K562 (cell line): ENCODE results near the gene FKBP2. TPM values are rescaled to one million over a fixed set of nuclear protein-coding genes. Genes with fewer than 3 reads are reported as not detected.

ENCODE experiments used
- ARNT ChIP-seq, 2 experiments: fragments of 450-650 bp; IDR thresholded peaks; 2 replicates each; pipeline ENCODE4 v1.6.1; 2016; ENCODE audit warnings: mild to moderate bottlenecking in 1 of 2
- CCAR2 ChIP-seq: fragments of 200-400 bp; formaldehyde crosslinking; IDR thresholded peaks from 2 replicates; pipeline ENCODE4 v1.6.1; 2017; ENCODE audit warnings: mild to moderate bottlenecking, low read depth, low read length
- CEBPB ChIP-seq: fragments of 450-650 bp; IDR thresholded peaks from 2 replicates; pipeline ENCODE4 v1.6.1; 2016; ENCODE audit warnings: missing genetic modification characterization, missing compliant biosample characterization
- EGR1 ChIP-seq: fragments of 450-650 bp; conservative IDR thresholded peaks from 2 replicates; pipeline ENCODE4 v1.6.1; 2017; ENCODE audit warnings: mild to moderate bottlenecking
- ERF ChIP-seq: fragments of 450-650 bp; formaldehyde crosslinking; IDR thresholded peaks from 2 replicates; pipeline ENCODE4 v1.4.0; 2020; ENCODE audit warnings: mild to moderate bottlenecking, mixed read lengths
- KAT7 ChIP-seq: sonication (generic); formaldehyde crosslinking; IDR thresholded peaks from 2 replicates; pipeline ENCODE4 v1.8.0; 2022; ENCODE audit warnings: missing genetic modification reagents, mild to moderate bottlenecking, borderline replicate concordance
- NR2C1 ChIP-seq, 2 experiments: fragments of 450-650 bp; IDR thresholded peaks; 2 replicates each; pipeline ENCODE4 v1.6.1; 2017; ENCODE audit warnings: mild to moderate bottlenecking in 2 of 2, antibody characterized with exemption in 1 of 2, inconsistent platforms in 1 of 2, missing compliant biosample characterization in 1 of 2, missing genetic modification characterization in 1 of 2
- ZC3H4 ChIP-seq: sonication (generic); formaldehyde crosslinking; IDR thresholded peaks from 2 replicates; pipeline ENCODE4 v1.9.0; 2021; ENCODE audit warnings: missing genetic modification reagents, borderline replicate concordance
- ZNF133 ChIP-seq: fragments of 250-450 bp; sonication (Bioruptor Pico); IDR thresholded peaks from 2 replicates; pipeline ENCODE4 v1.4.0; 2020; ENCODE audit warnings: mild to moderate bottlenecking
- ZNF583 ChIP-seq: fragments of 250-450 bp; sonication (Bioruptor Pico); IDR thresholded peaks from 2 replicates; pipeline ENCODE4 v1.4.0; 2020
- ZNF584 ChIP-seq: fragments of 200-800 bp; sonication (Bioruptor generic); IDR thresholded peaks from 2 replicates; pipeline ENCODE4 v1.6.1; 2016; ENCODE audit warnings: low read depth, mild to moderate bottlenecking, missing genetic modification characterization, missing compliant biosample characterization
- ZNF699 ChIP-seq: fragments of 250-450 bp; sonication (Bioruptor Pico); IDR thresholded peaks from 2 replicates; pipeline ENCODE4 v1.8.0; 2021; ENCODE audit warnings: mild to moderate bottlenecking, moderate library complexity; ENCODE audit not compliant: insufficient replicate concordance
- polyA plus RNA-seq, 8 experiments: library from polyadenylated mRNA; depleted of rRNA in 4 of 8; stranded (reverse) in 5 of 8; unstranded in 3 of 8; fragments of >200 nt; fragmentation: Nextera tagmentation in 2 of 8; fragmentation: Illumina TruSeq in 1 of 8; extraction: Ambion mirVana in 2 of 8; extraction: Trizol in 1 of 8; gene quantifications; 2 replicates each; pipeline versions ENCODE4 v1.2.1 to v1.2.3, GENCODE V29; 2011 to 2014; ENCODE audit warnings: inconsistent platforms in 1 of 8, missing spikeins in 1 of 8
- total RNA-seq, 7 experiments: library from RNA; depleted of rRNA in 6 of 7; stranded (reverse); fragments of >200 nt in 6 of 7; fragmentation: Illumina TruSeq in 2 of 7; extraction: Trizol in 2 of 7; gene quantifications; 2 replicates each; pipeline versions ENCODE4 v1.2.1 to v1.2.3, GENCODE V29; 2011 to 2021; ENCODE audit warnings: low replicate concordance in 1 of 7
- TF ChIP-seq, protein P1 (sequence below): fragments of 200-600 bp; sonication (generic); IDR thresholded peaks from one replicate; pipeline ENCODE4 v1.6.1; 2012; ENCODE audit warnings: mild to moderate bottlenecking, low read depth, low read length, inconsistent platforms
- TF ChIP-seq, protein P2 (sequence below): fragments of 250-450 bp; sonication (Bioruptor Pico); IDR thresholded peaks from 2 replicates; pipeline ENCODE4 v1.5.0; 2020; ENCODE audit warnings: mild to moderate bottlenecking, borderline replicate concordance

The FKBP2 gene
- total and polyA plus RNA-seq, 9 of the 15 experiments (the other 6 are each of a cell fraction or from before 2014, with no cell fraction given) = 3.5 to 151 (median 58.1) TPM

DNA sequence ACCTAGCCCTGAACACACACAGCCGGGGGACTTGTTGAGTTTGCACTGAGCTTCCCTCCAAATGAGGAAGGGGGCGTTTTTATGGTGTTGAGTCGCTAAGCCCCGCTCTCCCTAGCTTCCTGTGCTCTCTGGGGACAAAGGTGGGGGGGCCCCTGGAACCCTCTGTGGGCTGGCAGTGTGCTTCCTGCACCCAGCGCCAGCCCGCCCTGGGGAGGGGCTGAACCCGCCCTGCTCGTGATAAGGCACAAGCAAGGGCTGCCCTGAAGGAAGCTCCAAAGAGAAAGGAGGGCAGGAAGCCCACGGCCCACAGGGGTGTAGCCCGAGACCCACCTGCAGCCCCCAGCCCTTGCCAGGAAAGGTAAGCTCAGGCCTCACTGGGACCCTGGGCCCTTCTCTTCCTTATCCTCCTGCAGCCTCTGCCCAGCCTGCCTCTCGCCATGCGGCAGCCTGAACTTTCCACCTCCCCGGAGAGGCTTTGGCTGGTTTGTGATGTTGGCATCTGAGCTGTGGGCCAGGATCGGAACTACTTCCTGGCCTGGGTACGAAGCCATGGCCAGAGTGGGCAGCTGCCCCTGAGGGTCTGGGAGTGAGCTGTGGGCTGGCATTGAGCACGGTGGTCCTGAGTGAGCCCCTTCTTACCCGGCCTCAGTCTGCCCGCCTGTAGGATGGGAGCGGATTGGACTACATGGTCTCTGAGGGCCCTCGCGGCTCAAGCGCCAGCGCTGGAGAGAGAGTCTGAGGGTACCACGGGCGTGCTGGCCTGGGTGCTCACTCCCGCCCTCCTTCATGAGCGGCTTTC is 34.2 kb upstream of the FKBP2 start, which contains the start of gene FERMT3 (continued):
- TF ChIP-seq, protein P1, sequence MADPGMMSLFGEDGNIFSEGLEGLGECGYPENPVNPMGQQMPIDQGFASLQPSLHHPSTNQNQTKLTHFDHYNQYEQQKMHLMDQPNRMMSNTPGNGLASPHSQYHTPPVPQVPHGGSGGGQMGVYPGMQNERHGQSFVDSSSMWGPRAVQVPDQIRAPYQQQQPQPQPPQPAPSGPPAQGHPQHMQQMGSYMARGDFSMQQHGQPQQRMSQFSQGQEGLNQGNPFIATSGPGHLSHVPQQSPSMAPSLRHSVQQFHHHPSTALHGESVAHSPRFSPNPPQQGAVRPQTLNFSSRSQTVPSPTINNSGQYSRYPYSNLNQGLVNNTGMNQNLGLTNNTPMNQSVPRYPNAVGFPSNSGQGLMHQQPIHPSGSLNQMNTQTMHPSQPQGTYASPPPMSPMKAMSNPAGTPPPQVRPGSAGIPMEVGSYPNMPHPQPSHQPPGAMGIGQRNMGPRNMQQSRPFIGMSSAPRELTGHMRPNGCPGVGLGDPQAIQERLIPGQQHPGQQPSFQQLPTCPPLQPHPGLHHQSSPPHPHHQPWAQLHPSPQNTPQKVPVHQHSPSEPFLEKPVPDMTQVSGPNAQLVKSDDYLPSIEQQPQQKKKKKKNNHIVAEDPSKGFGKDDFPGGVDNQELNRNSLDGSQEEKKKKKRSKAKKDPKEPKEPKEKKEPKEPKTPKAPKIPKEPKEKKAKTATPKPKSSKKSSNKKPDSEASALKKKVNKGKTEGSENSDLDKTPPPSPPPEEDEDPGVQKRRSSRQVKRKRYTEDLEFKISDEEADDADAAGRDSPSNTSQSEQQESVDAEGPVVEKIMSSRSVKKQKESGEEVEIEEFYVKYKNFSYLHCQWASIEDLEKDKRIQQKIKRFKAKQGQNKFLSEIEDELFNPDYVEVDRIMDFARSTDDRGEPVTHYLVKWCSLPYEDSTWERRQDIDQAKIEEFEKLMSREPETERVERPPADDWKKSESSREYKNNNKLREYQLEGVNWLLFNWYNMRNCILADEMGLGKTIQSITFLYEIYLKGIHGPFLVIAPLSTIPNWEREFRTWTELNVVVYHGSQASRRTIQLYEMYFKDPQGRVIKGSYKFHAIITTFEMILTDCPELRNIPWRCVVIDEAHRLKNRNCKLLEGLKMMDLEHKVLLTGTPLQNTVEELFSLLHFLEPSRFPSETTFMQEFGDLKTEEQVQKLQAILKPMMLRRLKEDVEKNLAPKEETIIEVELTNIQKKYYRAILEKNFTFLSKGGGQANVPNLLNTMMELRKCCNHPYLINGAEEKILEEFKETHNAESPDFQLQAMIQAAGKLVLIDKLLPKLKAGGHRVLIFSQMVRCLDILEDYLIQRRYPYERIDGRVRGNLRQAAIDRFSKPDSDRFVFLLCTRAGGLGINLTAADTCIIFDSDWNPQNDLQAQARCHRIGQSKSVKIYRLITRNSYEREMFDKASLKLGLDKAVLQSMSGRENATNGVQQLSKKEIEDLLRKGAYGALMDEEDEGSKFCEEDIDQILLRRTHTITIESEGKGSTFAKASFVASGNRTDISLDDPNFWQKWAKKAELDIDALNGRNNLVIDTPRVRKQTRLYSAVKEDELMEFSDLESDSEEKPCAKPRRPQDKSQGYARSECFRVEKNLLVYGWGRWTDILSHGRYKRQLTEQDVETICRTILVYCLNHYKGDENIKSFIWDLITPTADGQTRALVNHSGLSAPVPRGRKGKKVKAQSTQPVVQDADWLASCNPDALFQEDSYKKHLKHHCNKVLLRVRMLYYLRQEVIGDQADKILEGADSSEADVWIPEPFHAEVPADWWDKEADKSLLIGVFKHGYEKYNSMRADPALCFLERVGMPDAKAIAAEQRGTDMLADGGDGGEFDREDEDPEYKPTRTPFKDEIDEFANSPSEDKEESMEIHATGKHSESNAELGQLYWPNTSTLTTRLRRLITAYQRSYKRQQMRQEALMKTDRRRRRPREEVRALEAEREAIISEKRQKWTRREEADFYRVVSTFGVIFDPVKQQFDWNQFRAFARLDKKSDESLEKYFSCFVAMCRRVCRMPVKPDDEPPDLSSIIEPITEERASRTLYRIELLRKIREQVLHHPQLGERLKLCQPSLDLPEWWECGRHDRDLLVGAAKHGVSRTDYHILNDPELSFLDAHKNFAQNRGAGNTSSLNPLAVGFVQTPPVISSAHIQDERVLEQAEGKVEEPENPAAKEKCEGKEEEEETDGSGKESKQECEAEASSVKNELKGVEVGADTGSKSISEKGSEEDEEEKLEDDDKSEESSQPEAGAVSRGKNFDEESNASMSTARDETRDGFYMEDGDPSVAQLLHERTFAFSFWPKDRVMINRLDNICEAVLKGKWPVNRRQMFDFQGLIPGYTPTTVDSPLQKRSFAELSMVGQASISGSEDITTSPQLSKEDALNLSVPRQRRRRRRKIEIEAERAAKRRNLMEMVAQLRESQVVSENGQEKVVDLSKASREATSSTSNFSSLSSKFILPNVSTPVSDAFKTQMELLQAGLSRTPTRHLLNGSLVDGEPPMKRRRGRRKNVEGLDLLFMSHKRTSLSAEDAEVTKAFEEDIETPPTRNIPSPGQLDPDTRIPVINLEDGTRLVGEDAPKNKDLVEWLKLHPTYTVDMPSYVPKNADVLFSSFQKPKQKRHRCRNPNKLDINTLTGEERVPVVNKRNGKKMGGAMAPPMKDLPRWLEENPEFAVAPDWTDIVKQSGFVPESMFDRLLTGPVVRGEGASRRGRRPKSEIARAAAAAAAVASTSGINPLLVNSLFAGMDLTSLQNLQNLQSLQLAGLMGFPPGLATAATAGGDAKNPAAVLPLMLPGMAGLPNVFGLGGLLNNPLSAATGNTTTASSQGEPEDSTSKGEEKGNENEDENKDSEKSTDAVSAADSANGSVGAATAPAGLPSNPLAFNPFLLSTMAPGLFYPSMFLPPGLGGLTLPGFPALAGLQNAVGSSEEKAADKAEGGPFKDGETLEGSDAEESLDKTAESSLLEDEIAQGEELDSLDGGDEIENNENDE = no peak
- TF ChIP-seq ZC3H4 (CRISPR knock-in tag) (peak; percentile 61; the same call in 1 of the 2 replicates), CEBPB (tag) (no peak), CCAR2 (no peak), ZNF699 (CRISPR knock-in tag) (no peak), ERF (CRISPR knock-in tag) (no peak), ARNT (IDR thresholded peaks at IDR 0.05) (0 out of 4 replicates have a peak, but pooled peaks of 1 of the 2 experiments have one; percentile 17), ZNF584 (CRISPR knock-in tag) (no peak), ZNF583 (CRISPR knock-in tag) (peak; percentile 74; the same call in 1 of the 2 replicates), EGR1 (no peak), NR2C1 (IDR thresholded peaks at IDR 0.05) (no peak), NR2C1 (tag; IDR thresholded peaks at IDR 0.05) (peak; percentile 25; the same call in 1 of the 2 replicates), ZNF133 (no peak), KAT7 (CRISPR knock-in tag) (peak; percentile 49; the same call in 1 of the 2 replicates)
- TF ChIP-seq, protein P2, sequence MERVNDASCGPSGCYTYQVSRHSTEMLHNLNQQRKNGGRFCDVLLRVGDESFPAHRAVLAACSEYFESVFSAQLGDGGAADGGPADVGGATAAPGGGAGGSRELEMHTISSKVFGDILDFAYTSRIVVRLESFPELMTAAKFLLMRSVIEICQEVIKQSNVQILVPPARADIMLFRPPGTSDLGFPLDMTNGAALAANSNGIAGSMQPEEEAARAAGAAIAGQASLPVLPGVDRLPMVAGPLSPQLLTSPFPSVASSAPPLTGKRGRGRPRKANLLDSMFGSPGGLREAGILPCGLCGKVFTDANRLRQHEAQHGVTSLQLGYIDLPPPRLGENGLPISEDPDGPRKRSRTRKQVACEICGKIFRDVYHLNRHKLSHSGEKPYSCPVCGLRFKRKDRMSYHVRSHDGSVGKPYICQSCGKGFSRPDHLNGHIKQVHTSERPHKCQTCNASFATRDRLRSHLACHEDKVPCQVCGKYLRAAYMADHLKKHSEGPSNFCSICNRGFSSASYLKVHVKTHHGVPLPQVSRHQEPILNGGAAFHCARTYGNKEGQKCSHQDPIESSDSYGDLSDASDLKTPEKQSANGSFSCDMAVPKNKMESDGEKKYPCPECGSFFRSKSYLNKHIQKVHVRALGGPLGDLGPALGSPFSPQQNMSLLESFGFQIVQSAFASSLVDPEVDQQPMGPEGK = no peak
